ENCODE results near the gene ITGAE.

The ITGAE gene

DNA sequence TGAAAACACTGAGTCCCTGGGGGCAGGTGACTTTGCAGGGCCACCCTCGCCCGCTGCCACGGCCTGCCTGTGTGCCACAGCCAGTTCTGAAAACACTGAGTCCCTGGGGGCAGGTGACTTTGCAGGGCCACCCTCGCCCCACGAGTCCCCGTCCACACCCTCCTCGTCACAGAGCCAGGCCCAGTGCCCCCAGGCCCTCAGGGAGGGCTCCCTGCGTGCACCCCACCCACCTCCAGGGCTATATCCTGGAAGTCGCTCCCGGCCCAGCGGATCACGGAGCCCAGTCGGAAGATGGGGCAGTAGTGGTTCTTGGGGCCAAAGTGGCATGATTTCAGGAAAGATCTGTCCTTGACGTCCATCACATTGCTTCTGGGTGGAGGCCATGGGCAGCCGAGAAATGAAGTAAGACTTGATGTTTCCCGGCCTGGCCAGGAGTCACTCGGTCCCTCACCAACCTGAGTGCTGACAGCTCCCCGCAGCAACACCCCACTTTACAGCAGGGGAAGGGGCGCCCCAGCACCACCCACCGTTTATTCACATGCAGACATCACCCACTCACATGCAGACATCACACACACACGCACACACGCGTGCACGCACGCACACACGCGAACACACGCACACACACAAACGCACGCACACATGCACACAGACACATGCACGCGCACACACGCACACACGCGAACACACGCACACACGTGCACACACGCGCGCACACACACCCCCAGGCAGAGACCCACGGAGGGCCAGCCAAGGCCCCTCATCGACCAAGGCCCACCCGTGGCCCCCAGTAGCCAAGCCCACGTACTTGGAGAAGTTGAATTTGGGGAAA is 111.5 kb downstream of the ITGAE start:
- no peak for DNase-seq

- DNase-seq: no peak
These were observed 112.1 kb downstream of the ITGAE start for GRCh38 chr17:3688852-3689261.

- DNase-seq: no peak
These were observed 112.9 kb downstream of the ITGAE start for GRCh38 chr17:3688027-3688553.

GRCh38 chr17:3685174-3685573 is 115.8 kb downstream of the ITGAE start:
- DNase-seq: no peak

GRCh38 chr17:3683054-3683511 is 117.9 kb downstream of the ITGAE start:
- peak; percentile 67 for DNase-seq

GRCh38 chr17:3682033-3682432 is 119.0 kb downstream of the ITGAE start:
- no peak for DNase-seq

- no peak for DNase-seq
These were observed 119.4 kb downstream of the ITGAE start for GRCh38 chr17:3681565-3681964.

DNA sequence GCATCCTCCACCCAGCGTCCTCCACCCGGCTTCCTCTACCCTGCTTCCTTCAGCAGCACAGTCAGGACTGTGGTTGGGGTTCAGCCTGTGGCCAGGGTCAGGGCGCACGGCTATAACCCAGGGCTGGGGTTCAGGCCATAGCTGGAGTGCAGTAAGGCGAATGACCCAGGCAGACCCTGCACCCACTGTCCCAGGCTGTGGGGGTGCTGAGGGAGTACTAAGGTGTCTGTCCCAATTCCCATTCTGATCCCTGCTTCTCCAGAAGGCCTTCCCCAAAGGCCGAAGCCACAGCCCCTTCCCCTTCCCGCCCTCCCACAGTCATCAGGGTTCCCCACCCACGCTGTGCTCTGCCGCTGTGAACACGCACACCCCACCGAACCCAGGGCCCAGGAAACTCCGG is 119.9 kb downstream of the ITGAE start:
- DNase-seq: no peak

DNA sequence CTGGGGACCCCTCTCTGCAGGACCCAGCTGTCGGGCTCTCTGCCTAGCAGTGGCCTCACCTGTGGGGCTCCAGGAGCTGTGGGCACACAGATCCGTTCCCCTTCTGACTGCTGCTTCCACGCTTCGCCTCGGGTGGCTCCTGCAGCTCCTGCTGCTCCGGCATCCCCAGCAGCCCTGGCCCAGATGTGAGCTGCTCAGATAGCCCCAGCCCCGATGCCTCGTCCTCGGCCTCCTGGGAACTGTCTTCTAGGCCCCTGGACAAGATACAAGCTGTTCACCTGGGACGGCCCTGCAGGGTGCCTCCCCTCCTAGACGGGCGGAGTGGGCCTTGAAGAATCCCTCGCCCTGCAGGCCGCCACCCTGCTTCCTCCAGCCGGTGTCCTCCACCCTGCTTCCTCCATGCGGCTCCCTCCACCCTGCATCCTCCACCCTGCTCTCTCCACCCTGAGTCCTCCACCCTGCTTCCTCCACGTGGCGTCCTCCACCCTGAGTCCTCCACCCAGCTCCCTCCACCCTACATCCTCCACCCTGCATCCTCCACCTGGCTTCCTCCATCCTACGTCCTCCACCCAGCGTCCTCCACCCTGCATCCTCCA is 121.4 kb downstream of the ITGAE start:
- DNase-seq: peak; percentile 31

DNA sequence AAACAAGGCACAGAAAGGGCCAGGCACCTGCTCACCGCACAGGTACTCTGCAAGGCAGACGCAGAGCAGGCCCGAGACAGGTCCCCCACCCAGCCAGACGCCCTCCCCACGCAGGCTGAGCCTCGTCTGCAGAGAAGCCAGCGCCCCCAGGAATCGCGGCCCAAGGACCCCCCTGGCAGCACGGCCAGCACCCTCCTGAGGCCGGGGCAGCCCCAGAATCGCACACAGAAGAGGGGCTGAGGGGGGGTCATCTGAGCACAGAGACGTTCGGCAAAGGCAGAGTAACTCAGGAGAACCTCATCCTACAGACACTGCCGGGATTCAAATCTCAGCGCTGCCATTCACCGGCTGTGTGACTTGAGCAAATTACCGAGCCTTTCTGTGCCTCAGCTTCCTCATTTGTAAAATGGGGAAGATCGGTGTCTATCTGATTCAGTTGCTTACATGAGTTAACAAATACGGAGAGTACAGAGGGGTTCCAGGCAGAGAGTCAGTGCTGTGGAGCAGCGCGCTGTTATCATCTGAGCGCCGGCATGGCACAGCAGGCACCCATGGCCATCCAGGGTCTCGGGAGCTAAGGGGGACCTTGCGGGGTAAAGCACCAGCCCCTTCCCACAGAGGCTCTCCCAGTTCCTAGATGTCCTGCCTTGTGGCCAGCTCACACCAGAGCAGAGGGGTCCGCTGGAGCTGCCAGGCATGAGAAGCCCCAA is 122.0 kb downstream of the ITGAE start:
- no peak for DNase-seq

DNA sequence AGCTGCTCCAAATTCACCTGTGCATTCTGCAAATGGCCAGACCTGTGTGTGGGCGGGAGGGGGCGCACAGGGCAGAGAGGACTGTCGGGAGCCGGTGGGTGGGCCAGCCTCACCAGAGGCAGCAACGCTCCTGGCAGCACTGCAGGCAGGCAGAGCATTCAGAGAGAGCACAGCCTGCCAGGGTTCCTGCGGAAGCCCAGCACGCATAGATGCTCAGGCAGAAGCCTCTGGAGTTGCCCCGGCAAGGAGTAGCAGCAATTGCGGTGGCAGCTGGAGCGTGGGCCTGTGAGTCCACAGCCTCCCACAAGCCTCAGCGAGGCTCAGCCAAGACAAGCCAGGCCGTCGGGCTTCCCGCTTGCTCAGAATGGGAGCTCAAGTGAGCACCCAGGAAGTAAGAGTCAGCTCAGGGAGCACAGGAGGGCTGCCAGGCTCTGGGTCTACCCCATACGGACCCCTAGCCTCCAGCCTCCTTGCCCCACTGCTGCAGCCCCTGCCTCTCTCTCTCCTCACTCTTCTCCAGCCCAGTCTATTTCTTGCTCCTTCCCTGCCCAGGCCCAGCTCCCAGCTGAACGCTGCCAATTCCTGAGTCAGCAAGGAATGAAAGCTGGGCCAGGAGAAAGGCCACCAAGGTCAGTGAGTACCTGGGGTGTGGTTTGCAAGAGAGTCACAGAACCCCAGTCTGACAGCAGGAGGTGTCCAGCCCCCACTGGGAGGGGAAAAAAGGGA is 122.7 kb downstream of the ITGAE start:
- no peak for DNase-seq

DNA sequence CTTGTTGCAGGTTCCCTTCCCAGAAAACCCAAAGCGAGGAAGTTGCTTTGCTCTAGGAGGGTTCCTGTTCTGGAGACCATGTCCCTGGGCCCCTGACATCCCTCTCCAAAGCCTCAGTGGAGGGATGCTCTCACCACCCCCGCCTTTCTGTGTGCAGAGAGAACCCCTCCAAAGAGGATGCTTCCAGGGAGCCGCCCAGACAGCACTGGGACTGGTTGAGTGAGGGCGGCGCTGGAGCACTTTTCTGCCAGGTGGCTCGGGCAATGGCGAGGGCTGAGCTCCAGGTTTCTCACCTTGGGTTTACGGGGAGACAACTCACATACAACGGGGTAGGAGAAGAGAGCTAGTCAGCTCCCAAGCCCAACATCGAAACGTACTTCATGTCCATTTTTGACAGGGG is 125.1 kb downstream of the ITGAE start:
- no peak for DNase-seq

DNA sequence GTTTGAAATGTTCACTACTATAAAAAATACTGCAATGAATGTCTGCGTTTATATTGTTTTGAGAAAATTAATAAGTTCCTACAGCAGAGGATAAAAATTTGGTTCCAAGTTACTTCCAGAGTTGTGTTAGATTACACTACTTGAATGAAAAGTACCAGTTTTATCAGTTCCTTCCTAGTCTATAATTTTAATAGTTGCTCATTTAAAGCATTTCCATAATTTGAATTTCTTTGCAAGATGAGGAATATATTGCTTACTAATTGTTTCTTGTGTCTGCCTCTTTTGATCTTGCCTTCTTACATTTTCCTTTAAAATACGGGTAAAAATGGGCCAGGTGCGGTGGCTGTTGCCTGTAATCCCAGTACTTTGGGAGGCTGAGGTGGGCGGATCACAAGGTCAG is 128.4 kb downstream of the ITGAE start:
- no peak for DNase-seq

GRCh38 chr17:3669548-3669947 is 131.4 kb downstream of the ITGAE start:
- DNase-seq: no peak

DNA sequence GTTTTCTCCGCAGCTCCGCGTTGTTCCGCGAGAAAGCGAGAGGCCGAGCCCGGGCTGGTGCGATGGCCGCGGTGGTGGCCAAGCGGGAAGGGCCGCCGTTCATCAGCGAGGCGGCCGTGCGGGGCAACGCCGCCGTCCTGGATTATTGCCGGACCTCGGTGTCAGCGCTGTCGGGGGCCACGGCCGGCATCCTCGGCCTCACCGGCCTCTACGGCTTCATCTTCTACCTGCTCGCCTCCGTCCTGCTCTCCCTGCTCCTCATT is 132.0 kb downstream of the ITGAE start:
- DNase-seq: no peak

DNA sequence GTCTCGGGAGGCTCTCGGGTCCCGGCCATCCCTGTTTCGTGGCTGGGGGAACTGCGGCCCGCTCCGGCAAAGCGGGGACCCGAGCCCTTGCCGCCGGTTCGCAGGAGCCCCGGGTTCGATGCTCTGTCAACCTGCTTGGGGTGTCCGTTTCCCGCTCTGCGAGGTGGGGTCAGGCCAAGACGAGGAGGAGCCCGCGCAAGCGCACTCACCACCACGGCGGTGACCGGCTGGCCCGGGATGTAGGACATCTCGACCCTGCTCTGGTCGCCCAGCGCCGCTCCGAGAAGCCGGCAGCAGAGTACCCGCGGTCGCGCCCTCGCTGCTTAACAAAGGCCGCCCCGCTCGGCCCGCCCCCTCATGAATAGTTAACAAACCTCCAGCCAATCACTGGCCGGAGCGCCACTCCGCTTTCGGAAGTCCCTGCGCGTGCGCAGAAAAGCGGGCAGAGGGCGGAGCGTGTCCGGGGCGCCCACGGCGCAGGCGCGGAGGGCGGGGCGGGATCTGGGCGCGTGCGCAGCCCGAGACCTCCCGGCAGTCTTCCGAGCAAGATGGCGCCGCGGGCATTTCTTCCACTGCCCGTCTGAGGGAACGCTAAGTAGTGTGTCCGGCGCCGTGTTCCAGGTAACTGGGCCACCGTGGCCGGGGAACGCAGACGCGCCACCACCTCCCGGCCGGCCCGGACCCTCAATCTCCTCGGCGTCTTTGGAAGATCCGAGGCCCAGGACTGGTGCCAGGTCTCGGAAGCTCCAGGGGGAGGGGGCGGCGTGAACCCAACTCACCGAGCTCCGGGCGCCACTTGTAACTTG is 132.5 kb downstream of the ITGAE start, which contains the start of the genes EMC6 and TAX1BP3:
Gene EMC6, plus strand, starts transcription at position 534 of the 806 bp plus-strand sequence. CDS start 335 bp downstream, outside the sequence.
Gene TAX1BP3, minus strand, starts transcription at position 300 of the 806 bp plus-strand sequence. Its CDS starts 52 bp downstream, at position 248.
- peak; percentile 96 for DNase-seq

DNA sequence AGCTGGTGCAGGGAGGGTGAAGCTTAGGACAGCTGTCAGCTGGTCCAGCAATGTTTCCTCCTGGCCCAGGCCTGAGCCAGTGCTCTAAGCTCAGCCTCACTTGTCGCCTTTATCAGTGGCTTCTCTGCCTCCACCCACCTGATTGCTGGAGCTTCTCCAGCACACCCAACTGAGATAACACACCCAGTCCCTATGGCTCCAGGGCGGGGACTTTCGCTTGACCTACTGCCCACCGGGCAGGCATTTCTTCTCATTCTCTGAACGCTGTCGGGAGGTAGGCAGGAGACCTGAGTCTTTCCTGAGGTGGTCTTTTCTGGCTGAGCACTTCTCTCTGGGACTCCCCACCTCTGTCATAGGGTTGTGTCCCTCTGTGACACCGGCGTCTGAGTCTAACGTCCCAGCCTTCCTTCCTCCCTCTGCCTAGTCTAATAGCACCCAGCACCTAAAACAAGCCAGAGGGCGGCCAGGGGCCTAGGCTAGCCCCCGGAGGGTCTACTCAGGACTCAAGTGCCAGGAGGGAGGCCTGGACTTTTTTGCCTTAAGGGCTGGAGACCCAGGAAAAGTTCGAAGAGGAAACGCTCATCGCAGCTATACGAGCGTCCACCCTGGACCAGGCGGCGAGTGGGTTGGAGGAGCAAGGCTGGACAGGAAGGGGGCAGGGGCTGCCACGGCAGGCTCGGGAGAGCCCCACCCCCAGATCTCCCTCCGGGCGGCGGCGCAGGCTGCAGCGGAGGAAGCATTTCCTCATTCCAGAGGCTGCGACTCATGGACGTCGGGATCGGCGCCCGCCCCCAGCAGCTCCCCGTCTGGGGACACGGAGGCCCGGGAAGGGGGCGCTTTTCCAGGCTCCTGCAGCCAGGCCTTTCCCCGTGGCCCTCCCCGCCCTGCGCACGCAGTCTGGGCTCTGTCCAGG is 133.4 kb downstream of the ITGAE start:
- peak; percentile 89 for DNase-seq

DNA sequence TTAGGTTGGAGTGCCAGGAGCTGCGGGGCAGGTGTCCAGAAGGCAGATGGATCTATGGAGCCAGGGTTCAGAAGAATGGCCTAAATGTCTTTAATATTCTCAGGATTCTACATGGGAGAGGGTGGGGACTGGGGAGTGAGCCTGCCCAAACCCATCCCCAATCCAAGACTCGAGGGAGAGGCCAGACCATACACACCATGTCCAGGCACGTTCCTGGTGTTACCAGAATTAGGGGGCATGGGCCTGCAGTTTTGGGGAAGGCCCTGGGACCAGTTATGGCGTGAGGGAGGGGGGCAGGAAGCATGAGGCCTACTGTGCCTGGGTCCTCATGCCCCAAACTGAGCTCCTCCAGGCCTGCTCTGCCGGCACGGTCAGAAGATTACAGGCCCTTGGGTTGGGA is 134.5 kb downstream of the ITGAE start:
- no peak for DNase-seq

DNA sequence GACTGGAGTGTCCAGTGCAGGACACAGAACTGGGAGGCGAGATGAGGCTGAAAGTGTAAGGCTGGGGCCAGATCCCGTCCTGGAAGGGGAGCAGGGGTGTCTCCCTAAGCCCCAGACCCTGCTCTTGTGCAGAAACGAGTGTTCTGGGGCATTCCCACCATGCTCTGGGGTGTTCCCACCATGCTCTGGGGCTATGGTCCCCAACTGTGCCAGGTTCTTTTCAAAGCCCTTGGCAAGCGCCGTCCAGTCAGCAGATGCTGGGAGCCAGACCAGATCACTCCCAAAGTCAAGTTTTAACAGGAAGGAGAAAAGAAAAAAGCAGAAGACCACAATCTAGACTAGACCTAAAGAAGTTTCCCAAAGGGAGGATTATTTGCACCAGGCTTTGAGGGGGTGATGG is 135.2 kb downstream of the ITGAE start:
- DNase-seq: no peak

Measured in hematopoietic multipotent progenitor cell treated with erythropoietin and hydrocortisone succinate and interleukin-3 and kit ligand, for 8 days (in vitro differentiated cells).